NT2/D1 (cell line): ENCODE measurements around the gene PDS5B.

Experiments
- SUZ12 ChIP-seq: IDR thresholded peaks from 2 replicates; pipeline ENCODE4 v1.6.1; 2011; ENCODE audit not compliant: insufficient read length, insufficient read depth; ENCODE audit errors: extremely low read depth
- YY1 ChIP-seq: IDR thresholded peaks from 2 replicates; pipeline ENCODE4 v1.6.1; 2011; ENCODE audit not compliant: insufficient read length, insufficient read depth
- ZNF274 ChIP-seq: IDR thresholded peaks from 2 replicates; pipeline ENCODE4 v1.6.1; 2011; ENCODE audit warnings: mild to moderate bottlenecking, low read depth, low read length

GRCh38 chr13:32636711-32637110 lies 50.5 kb downstream of the PDS5B start:
- no peak for TF ChIP-seq SUZ12
- no peak for TF ChIP-seq ZNF274
- TF ChIP-seq YY1: no peak
